Suppressor macrophage treated with lipopolysaccharide for 1 hour (primary cell): ENCODE measurements around the gene APMAP.
"Not testable (repeated sequence)": the region's sequence is repeated elsewhere in the genome, so short reads cannot be mapped to it uniquely, and the experiment has no call there.

Experiments
- DNase-seq, 3 donors: peaks; one replicate each; pipeline ENCODE4 v3.0.0-alpha.2; 2020 to 2022

APMAP gene

GRCh38 chr20:24929867-24930723, 62.5 kb downstream of the APMAP start:
- DNase-seq = peak in 2 of 3 donors; percentile 34 to 35

DNA sequence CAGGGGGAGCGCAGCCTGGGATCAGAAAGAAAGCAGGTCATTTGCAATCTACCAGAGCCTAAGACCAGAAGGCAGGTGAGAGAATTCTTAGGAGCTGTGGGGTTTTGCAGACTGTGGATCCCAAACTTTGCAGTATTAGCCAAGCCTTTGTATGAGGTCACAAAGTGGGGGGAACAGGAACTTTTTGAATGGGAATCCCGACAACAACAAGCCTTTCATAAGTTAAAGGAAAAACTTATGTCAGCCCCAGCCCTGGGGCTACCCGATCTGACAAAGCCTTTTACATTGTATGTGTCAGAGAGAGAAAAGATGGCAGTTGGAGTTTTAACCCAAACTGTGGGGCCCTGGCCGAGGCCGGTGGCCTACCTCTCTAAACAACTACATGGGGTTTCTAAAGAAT, 63.3 kb downstream of the APMAP start:
- peak in 1 of 3 donors; percentile 18 for DNase-seq

GRCh38 chr20:24920706-24921105, 71.8 kb downstream of the APMAP start:
- DNase-seq = not testable (repeated sequence)

DNA sequence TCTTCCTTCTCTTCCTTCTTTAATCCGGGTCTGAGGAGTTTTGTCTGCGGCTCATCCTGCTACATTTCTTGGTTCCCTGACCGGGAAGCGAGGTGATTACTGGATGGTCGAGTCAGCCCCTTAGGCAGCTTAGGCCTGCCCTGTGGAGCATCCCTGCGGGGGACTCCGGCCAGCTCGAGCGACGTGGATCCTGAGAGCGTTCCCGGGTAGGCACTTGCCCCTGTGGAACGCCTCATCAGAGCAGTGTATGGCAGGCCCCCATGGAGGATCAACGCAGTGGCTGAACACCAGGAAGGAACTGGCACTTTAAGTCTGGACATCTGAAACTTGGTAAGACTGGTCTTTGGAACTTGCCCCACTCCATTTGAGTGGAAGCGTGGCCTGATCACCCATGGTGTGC, 72.9 kb downstream of the APMAP start:
- DNase-seq = not testable (repeated sequence)

DNA sequence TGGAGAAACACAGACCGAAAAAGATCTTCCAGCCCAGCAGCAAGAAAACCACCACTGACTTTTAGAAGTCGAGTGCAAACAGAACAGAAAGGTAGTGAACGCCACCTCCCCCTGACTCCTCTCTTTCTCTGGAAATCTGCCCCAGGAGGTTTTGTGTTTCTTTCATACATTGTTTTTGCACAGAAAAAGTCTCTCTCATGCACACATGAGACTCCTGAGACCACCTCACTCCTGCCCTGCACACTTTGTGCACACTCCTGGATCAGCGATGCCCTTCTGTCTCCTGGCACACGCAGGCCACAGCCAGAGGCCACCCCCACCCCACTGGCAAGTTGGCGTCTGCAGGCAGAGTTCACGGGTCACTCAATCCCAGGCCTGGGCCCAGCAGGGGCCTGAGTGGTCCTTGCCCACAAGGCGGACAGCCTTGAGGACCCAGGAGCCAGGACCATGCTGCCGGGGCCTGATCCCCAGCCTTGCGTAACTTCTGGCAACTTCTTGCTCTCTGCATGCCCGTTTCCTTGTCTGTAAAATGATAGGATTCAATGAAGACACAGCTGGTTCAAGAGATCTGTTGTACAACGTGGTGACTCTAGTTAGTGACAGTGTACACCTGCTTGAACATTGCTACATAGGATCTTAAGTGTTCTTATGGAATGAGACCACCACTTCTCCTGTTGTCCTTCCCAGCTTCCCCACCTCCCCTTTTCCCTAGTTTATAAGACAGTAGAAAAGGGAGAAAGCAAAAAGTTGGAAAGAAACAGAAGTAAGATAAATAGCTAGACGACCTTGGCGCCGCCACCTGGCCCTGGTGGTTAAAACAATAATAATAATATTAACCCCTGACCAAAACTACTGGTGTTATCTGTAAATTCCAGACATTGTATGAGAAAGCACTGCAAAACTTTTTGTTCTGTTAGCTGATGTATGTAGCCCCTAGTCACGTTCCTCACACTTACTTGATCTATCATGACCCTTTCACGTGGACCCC, 73.7 kb downstream of the APMAP start:
- DNase-seq = no peak

DNA sequence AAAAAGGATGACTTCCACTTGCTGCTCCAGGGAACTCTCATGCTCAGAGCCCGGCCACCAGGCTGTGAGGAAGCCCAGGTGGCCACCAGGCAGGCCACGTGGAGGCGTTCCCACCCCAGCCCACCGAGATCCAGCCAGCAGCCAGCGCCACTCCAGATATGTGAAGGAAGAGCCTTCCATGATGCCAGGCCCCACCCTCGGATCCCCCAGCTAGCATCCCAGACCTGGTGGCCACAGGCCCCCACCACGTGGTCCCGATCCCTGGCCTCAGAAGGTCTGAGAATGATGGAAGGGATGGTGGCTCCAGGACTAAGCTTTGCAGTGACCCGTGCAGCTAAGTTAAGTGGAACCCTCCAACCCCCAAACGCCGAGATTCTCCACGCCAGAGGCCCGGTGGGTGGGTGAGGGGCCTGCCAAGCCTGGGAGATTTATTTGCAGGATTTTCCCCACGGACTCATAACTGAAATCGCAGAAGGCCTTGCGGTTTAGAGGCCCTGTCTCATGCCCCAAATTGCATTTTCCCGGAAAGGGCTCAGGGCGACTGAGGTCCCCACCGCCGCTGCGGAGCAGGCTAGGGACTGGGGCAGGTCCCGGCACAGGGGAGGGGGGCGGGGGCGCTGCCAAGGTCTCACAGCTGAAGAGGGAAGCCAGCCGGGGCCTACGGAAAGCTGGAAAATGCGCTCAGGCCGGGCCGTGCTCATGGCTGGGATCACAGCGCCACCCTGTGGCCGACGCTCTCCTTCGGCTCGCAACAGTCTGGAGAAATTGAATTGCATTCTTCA, 74.6 kb downstream of the APMAP start:
- DNase-seq = peak; percentile 75 to 90 (median 81)

GRCh38 chr20:24917056-24917455, 75.5 kb downstream of the APMAP start:
- DNase-seq = peak in 1 of 3 donors; percentile 8

- DNase-seq = peak in 1 of 3 donors; percentile 8
Observed at GRCh38 chr20:24916412-24916811, 76.1 kb downstream of the APMAP start.

DNA sequence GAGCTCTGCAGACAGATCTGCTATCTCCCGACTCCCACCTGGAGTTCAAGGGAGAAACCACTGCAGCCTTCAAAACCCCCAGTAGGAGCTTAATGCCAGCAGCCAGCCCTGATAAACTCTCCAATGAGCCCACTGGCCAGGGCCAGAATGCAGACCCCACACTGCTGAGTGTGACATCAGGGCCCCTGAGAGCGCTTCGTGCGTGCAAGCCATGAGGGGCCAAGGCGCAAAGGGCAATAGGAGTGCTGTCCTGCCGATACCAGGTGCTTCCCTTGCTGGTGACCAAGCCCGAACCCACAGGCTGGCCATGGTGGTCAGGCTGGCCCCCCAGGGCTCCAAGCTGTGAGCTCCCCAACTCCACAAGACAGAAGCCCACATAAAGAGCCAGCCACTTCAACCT, 76.7 kb downstream of the APMAP start:
- no peak for DNase-seq

- peak in 1 of 3 donors; percentile 11 for DNase-seq
Observed at GRCh38 chr20:24915440-24915839, 77.1 kb downstream of the APMAP start.

DNA sequence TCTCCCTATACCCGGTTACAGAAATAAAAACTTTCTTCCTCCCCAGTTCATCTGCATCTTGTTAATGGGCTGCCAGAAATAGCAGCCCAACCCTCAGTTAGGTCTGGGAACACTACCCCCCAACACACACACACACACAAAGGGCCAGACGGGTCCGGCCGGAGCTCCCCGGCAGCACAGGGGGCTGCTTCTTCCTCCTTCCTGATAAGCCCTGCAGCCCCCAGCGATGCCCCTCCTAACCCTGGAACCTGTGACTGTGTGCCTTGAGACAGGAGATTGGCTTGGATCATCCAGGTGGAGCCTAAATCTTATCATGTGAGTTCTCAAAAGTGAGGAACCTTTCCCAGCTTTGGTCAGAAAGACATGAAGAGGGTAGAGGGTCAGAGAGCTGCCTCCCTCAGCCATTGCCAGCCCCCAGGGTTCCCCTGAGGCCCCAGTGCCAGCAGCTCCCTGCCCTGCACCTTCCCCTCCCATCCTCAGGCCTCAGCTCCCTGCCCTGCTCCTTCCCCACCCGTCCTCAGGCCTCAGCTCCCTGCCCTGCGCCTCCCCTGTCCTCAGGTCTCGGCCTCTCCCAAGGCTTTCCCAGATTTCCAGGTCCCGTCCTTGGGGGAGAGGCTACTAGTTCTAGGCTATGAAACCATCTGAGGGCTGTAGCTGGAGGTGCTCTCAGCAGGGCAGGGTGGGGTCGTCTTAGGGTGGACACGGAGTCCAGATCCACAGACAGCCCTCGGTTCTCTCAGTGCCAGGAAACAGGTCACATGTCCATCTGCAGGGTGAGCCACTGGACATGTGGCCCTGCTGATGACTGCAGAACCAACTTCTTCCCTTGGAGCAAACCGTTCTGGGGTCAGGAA, 77.9 kb downstream of the APMAP start:
- peak in 1 of 3 donors; percentile 13 for DNase-seq

- DNase-seq = no peak
Observed at GRCh38 chr20:24913076-24913628, 79.4 kb downstream of the APMAP start.
